H9 (cell line): ENCODE results near the gene KCNIP4. TPM values are rescaled to one million over a fixed set of nuclear protein-coding genes. Genes with fewer than 3 reads are reported as not detected.

Experiments used
- DNase-seq: peaks from one replicate; pipeline ENCODE4 v3.0.0-alpha.2; 2017
- H2AFZ ChIP-seq: one replicate; pipeline ENCODE4 v1.6.1; 2013; ENCODE audit warnings: mild to moderate bottlenecking, low read length, control low read depth, moderate library complexity
- H2AK5ac ChIP-seq: 2 replicates; pipeline ENCODE4 v1.6.1; 2013; ENCODE audit warnings: low read length, control low read depth, mixed read lengths; ENCODE audit not compliant: insufficient read length
- H2BK120ac ChIP-seq: one replicate; pipeline ENCODE4 v1.6.1; 2013; ENCODE audit warnings: low read depth, mild to moderate bottlenecking, low read length, control low read depth, inconsistent platforms; ENCODE audit not compliant: poor library complexity, severe bottlenecking
- H2BK12ac ChIP-seq: 2 replicates; pipeline ENCODE4 v1.6.1; 2013; ENCODE audit warnings: low read length, control low read depth, mixed read lengths, low read depth; ENCODE audit not compliant: insufficient read length
- H2BK15ac ChIP-seq: 2 replicates; pipeline ENCODE4 v1.6.1; 2013; ENCODE audit warnings: low read depth, low read length, control low read depth
- H2BK20ac ChIP-seq: one replicate; pipeline ENCODE4 v1.6.1; 2013; ENCODE audit warnings: low read depth, mild to moderate bottlenecking, low read length, control low read depth, inconsistent platforms; ENCODE audit not compliant: poor library complexity, severe bottlenecking
- H2BK5ac ChIP-seq: 2 replicates; pipeline ENCODE4 v1.6.1; 2013; ENCODE audit warnings: low read length, control low read depth, mixed read lengths; ENCODE audit not compliant: insufficient read length
- H3K14ac ChIP-seq: 2 replicates; pipeline ENCODE4 v1.6.1; 2013; ENCODE audit warnings: low read length, control low read depth; ENCODE audit not compliant: insufficient read depth
- H3K18ac ChIP-seq: 2 replicates; pipeline ENCODE4 v1.6.1; 2013; ENCODE audit warnings: low read depth, mild to moderate bottlenecking, mixed read lengths, low read length, control low read depth; ENCODE audit not compliant: insufficient read length
- H3K23ac ChIP-seq: 2 replicates; pipeline ENCODE4 v1.6.1; 2013; ENCODE audit warnings: low read length, control low read depth, mixed read lengths, low read depth; ENCODE audit not compliant: insufficient read length
- H3K23me2 ChIP-seq: 2 replicates; pipeline ENCODE4 v1.6.1; 2013; ENCODE audit warnings: low read depth, mild to moderate bottlenecking, mixed read lengths, low read length, control low read depth; ENCODE audit not compliant: insufficient read length, poor library complexity, severe bottlenecking
- H3K27ac ChIP-seq: 2 replicates; pipeline ENCODE4 v1.5.1; 2013; ENCODE audit warnings: low read length, control low read depth, mixed read lengths, low read depth; ENCODE audit not compliant: insufficient read length
- H3K27me3 ChIP-seq: 2 replicates; pipeline ENCODE4 v1.6.1; 2013; ENCODE audit warnings: low read length, control low read depth, inconsistent platforms; ENCODE audit not compliant: insufficient read depth
- H3K4ac ChIP-seq: 2 replicates; pipeline ENCODE4 v1.6.1; 2013; ENCODE audit warnings: low read depth, mild to moderate bottlenecking, control low read depth, inconsistent platforms, low read length, moderate library complexity
- H3K4me1 ChIP-seq: 2 replicates; pipeline ENCODE4 v1.6.1; 2013; ENCODE audit warnings: low read length, control low read depth, inconsistent platforms; ENCODE audit not compliant: insufficient read depth
- H3K4me2 ChIP-seq: 2 replicates; pipeline ENCODE4 v1.6.1; 2013; ENCODE audit warnings: low read length, control low read depth, mixed read lengths; ENCODE audit not compliant: insufficient read length, insufficient read depth
- H3K56ac ChIP-seq: 2 replicates; pipeline ENCODE4 v1.6.1; 2013; ENCODE audit warnings: low read depth, mild to moderate bottlenecking, mixed read lengths, low read length, control low read depth; ENCODE audit not compliant: insufficient read length
- H3K79me1 ChIP-seq: 2 replicates; pipeline ENCODE4 v1.6.1; 2013; ENCODE audit warnings: low read depth, mild to moderate bottlenecking, moderate library complexity, low read length, control low read depth, inconsistent platforms; ENCODE audit not compliant: insufficient read depth, poor library complexity, severe bottlenecking
- H3K79me2 ChIP-seq: 2 replicates; pipeline ENCODE4 v1.6.1; 2013; ENCODE audit warnings: low read length, control low read depth, inconsistent platforms; ENCODE audit not compliant: insufficient read depth
- H3K9ac ChIP-seq: 2 replicates; pipeline ENCODE4 v1.6.1; 2013; ENCODE audit warnings: low read length, control low read depth, mixed read lengths; ENCODE audit not compliant: insufficient read length; ENCODE audit errors: extremely low read depth
- H3K9me3 ChIP-seq: one replicate; pipeline ENCODE4 v1.6.1; 2013; ENCODE audit warnings: low read depth, low read length, inconsistent platforms; ENCODE audit not compliant: control insufficient read depth
- H3T11ph ChIP-seq: one replicate; pipeline ENCODE4 v1.6.1; 2013; ENCODE audit warnings: mild to moderate bottlenecking, low read length, control low read depth, inconsistent platforms
- H4K20me1 ChIP-seq: one replicate; pipeline ENCODE4 v1.6.1; 2013; ENCODE audit not compliant: control insufficient read depth, insufficient read length, insufficient read depth
- H4K5ac ChIP-seq: 2 replicates; pipeline ENCODE4 v1.6.1; 2013; ENCODE audit warnings: low read depth, mild to moderate bottlenecking, mixed read lengths, low read length, control low read depth; ENCODE audit not compliant: insufficient read length
- H4K8ac ChIP-seq: replicated peaks from 2 replicates; pipeline ENCODE4 v1.6.1; 2013; ENCODE audit warnings: low read length, control low read depth, mixed read lengths, low read depth; ENCODE audit not compliant: insufficient read length
- H4K91ac ChIP-seq: 2 replicates; pipeline ENCODE4 v1.6.1; 2013; ENCODE audit warnings: low read depth, mild to moderate bottlenecking, moderate library complexity, mixed read lengths, low read length, control low read depth; ENCODE audit not compliant: insufficient read length
- H3K27ac Mint-ChIP-seq, 3 experiments: 2 replicates in 2 of 3; 3 replicates in 1 of 3; pipeline ENCODE4 v1.8.0; 2020 to 2021; ENCODE audit warnings: mixed read lengths in 3 of 3, mild to moderate bottlenecking in 1 of 3, moderate library complexity in 1 of 3
- H3K27me3 Mint-ChIP-seq: 2 replicates; pipeline ENCODE4 v1.8.0; 2021; ENCODE audit warnings: low read depth, mild to moderate bottlenecking, moderate library complexity, mixed read lengths
- H3K36me3 Mint-ChIP-seq, 3 experiments: 2 replicates in 2 of 3; 3 replicates in 1 of 3; pipeline ENCODE4 v1.8.0; 2020 to 2021; ENCODE audit warnings: low read depth in 3 of 3, mixed read lengths in 3 of 3; ENCODE audit not compliant: insufficient read depth in 1 of 3
- H3K4me1 Mint-ChIP-seq, 2 experiments: 2 replicates each; pipeline ENCODE4 v1.8.0; 2020; ENCODE audit warnings: mixed read lengths in 2 of 2
- H3K4me3 Mint-ChIP-seq, 2 experiments: 2 replicates in 1 of 2; 3 replicates in 1 of 2; pipeline ENCODE4 v1.8.0; 2020 to 2021; ENCODE audit warnings: mild to moderate bottlenecking in 2 of 2, mixed read lengths in 2 of 2, moderate library complexity in 1 of 2
- H3K9me3 Mint-ChIP-seq, 2 experiments: 2 replicates in 1 of 2; 3 replicates in 1 of 2; pipeline ENCODE4 v1.8.0; 2020; ENCODE audit warnings: mild to moderate bottlenecking in 2 of 2, mixed read lengths in 2 of 2, moderate library complexity in 1 of 2
- WGBS: extraction: QIAGEN DNeasy Blood & Tissue Kit; methylation state at CpG from one replicate; pipeline ENCODE4 v1.1.7; 2013; ENCODE audit warnings: missing lambda C conversion rate, low lambda C conversion rate, mixed read lengths; ENCODE audit not compliant: insufficient read length; ENCODE audit errors: extremely low coverage; 5-methylcytosine and 5-hydroxymethylcytosine counted together
- total RNA-seq: library from RNA; stranded (reverse); gene quantifications from 2 replicates; pipeline ENCODE4 v1.2.1, GENCODE V29; 2021
- TF ChIP-seq, protein P1 (sequence below): fragments of 200-600 bp; sonication (generic); conservative IDR thresholded peaks from 3 replicates; pipeline ENCODE4 v1.8.0; 2021; ENCODE audit warnings: antibody characterized with exemption, mild to moderate bottlenecking

The KCNIP4 gene
- total RNA-seq, 1 experiment from 2014 or later: not detected

- Mint-ChIP-seq H3K4me1 (no peaks in the 10 kb centered on the region), H3K36me3 (peaks cover 0 to 7% (median 0%) of the 10 kb centered on the region in 3 experiments; a peak in 4 of 7 replicates), H3K27ac (no peak overlapping the region), H3K27me3 (no peaks in the 10 kb centered on the region), H3K4me3 (no peak overlapping the region), H3K9me3 (peaks cover 4 to 8% of the 10 kb centered on the region in 2 experiments; a peak in 2 of 5 replicates)
- Histone ChIP-seq H4K91ac (no peak overlapping the region), H3K4me2 (no peak overlapping the region), H3K23me2 (no peaks in the 10 kb centered on the region), H2AK5ac (no peak overlapping the region), H3T11ph (no peak overlapping the region), H3K56ac (no peak overlapping the region), H3K27me3 (no peaks in the 10 kb centered on the region), H2BK5ac (no peak overlapping the region), H3K79me1 (no peaks in the 10 kb centered on the region), H2BK20ac (no peak overlapping the region), H4K20me1 (no peaks in the 10 kb centered on the region), H3K23ac (no peak overlapping the region), H2BK12ac (no peak overlapping the region), H3K27ac (no peak overlapping the region), H4K5ac (no peak overlapping the region), H4K8ac (no peak overlapping the region), H3K18ac (no peak overlapping the region), H3K4me1 (no peaks in the 10 kb centered on the region), H2BK120ac (no peak overlapping the region), H3K9ac (no peak overlapping the region), H3K9me3 (no peaks in the 10 kb centered on the region), H2BK15ac (no peak overlapping the region), H2AFZ (no peak overlapping the region), H3K4ac (no peak overlapping the region), H3K79me2 (no peaks in the 10 kb centered on the region), H3K14ac (no peak overlapping the region)
- TF ChIP-seq, protein P1, sequence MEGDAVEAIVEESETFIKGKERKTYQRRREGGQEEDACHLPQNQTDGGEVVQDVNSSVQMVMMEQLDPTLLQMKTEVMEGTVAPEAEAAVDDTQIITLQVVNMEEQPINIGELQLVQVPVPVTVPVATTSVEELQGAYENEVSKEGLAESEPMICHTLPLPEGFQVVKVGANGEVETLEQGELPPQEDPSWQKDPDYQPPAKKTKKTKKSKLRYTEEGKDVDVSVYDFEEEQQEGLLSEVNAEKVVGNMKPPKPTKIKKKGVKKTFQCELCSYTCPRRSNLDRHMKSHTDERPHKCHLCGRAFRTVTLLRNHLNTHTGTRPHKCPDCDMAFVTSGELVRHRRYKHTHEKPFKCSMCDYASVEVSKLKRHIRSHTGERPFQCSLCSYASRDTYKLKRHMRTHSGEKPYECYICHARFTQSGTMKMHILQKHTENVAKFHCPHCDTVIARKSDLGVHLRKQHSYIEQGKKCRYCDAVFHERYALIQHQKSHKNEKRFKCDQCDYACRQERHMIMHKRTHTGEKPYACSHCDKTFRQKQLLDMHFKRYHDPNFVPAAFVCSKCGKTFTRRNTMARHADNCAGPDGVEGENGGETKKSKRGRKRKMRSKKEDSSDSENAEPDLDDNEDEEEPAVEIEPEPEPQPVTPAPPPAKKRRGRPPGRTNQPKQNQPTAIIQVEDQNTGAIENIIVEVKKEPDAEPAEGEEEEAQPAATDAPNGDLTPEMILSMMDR: no peak
- no CpG with 5 or more reads among the region's 3 CpGs for WGBS
- DNase-seq: no peak
Observed at GRCh38 chr4:20995015-20995414, 953.6 kb downstream of the KCNIP4 start.
